Islet precursor cell (in vitro differentiated cells): ENCODE data around the gene PHF11.
"Not testable (repeated sequence)": the region's sequence is repeated elsewhere in the genome, so short reads cannot be mapped to it uniquely, and the experiment has no call there.

Source experiments
- DNase-seq: peaks from one replicate; pipeline ENCODE4 v3.0.0-alpha.2; 2018

The PHF11 gene

GRCh38 chr13:49550942-49551644 lies 55.3 kb downstream of the PHF11 start:
- DNase-seq: no peak

GRCh38 chr13:49553888-49554287 lies 58.1 kb downstream of the PHF11 start:
- no peak for DNase-seq

- no peak for DNase-seq
Measured at GRCh38 chr13:49554387-49554786, 58.6 kb downstream of the PHF11 start.

- DNase-seq: no peak
Measured at GRCh38 chr13:49559006-49559405, 63.3 kb downstream of the PHF11 start.

GRCh38 chr13:49560270-49561061 lies 64.7 kb downstream of the PHF11 start:
- DNase-seq: no peak

- peak; percentile 56 for DNase-seq
Measured at GRCh38 chr13:49561062-49561410, 65.3 kb downstream of the PHF11 start.

GRCh38 chr13:49563516-49563915 lies 67.8 kb downstream of the PHF11 start:
- no peak for DNase-seq

GRCh38 chr13:49565461-49565860 lies 69.7 kb downstream of the PHF11 start:
- DNase-seq: not testable (repeated sequence)

GRCh38 chr13:49566461-49566860 lies 70.7 kb downstream of the PHF11 start:
- no peak for DNase-seq

- peak; percentile 32 for DNase-seq
Measured at GRCh38 chr13:49567491-49567890, 71.7 kb downstream of the PHF11 start.

GRCh38 chr13:49569993-49570689 lies 74.4 kb downstream of the PHF11 start:
- DNase-seq: no peak

GRCh38 chr13:49571299-49572240 lies 75.8 kb downstream of the PHF11 start:
- DNase-seq: no peak
